Neural progenitor cell (in vitro differentiated cells): Measurements from ENCODE around the gene CUL1. TPM values are rescaled to one million over a fixed set of nuclear protein-coding genes. Genes with fewer than 3 reads are reported as not detected.

Experiments used
- DNase-seq: peaks from one replicate; pipeline ENCODE4 v3.0.0-alpha.2; 2016; ENCODE audit warnings: low spot score
- H2AFZ ChIP-seq: fragments of 200-600 bp; sonication (generic); replicated peaks from 2 replicates; pipeline ENCODE4 v1.6.1; 2016; ENCODE audit warnings: antibody characterized with exemption
- H3F3A ChIP-seq: fragments of 200-600 bp; sonication (generic); 2 replicates; pipeline ENCODE4 v1.6.1; 2016; ENCODE audit warnings: antibody characterized with exemption, low read depth
- H3K27ac ChIP-seq: fragments of 200-600 bp; sonication (generic); 2 replicates; pipeline ENCODE4 v1.5.1; 2016; ENCODE audit warnings: mild to moderate bottlenecking
- H3K27me3 ChIP-seq: fragments of 200-600 bp; sonication (generic); 2 replicates; pipeline ENCODE4 v1.6.1; 2016; ENCODE audit warnings: mild to moderate bottlenecking, moderate library complexity
- H3K36me3 ChIP-seq: fragments of 200-600 bp; sonication (generic); 2 replicates; pipeline ENCODE4 v1.5.1; 2016
- H3K4me1 ChIP-seq: fragments of 200-600 bp; sonication (generic); 2 replicates; pipeline ENCODE4 v1.6.1; 2016; ENCODE audit warnings: mixed run types
- H3K4me2 ChIP-seq: fragments of 200-600 bp; sonication (generic); 2 replicates; pipeline ENCODE4 v1.6.1; 2016
- H3K4me3 ChIP-seq: fragments of 200-600 bp; sonication (generic); 2 replicates; pipeline ENCODE4 v1.5.1; 2016
- H3K79me2 ChIP-seq: fragments of 200-600 bp; sonication (generic); 2 replicates; pipeline ENCODE4 v1.6.1; 2016; ENCODE audit warnings: low read depth
- H3K9ac ChIP-seq: fragments of 200-600 bp; sonication (generic); 2 replicates; pipeline ENCODE4 v1.6.1; 2016
- H3K9me3 ChIP-seq: fragments of 200-600 bp; sonication (generic); 2 replicates; pipeline ENCODE4 v1.5.1; 2016; ENCODE audit warnings: low read depth
- H4K20me1 ChIP-seq: fragments of 200-600 bp; sonication (generic); 2 replicates; pipeline ENCODE4 v1.6.1; 2016; ENCODE audit warnings: low read depth
- H3K27ac Mint-ChIP-seq: 3 replicates; pipeline ENCODE4 v1.8.0; 2021; ENCODE audit warnings: mixed read lengths
- H3K27me3 Mint-ChIP-seq: 2 replicates; pipeline ENCODE4 v1.8.0; 2022; ENCODE audit warnings: low read depth, mild to moderate bottlenecking, inconsistent platforms, moderate library complexity, mixed read lengths; ENCODE audit not compliant: insufficient read depth
- H3K36me3 Mint-ChIP-seq: 3 replicates; pipeline ENCODE4 v1.8.0; 2021; ENCODE audit warnings: mixed read lengths
- H3K4me1 Mint-ChIP-seq: 3 replicates; pipeline ENCODE4 v1.8.0; 2021; ENCODE audit warnings: mixed read lengths
- H3K4me3 Mint-ChIP-seq: 3 replicates; pipeline ENCODE4 v1.8.0; 2021; ENCODE audit warnings: mild to moderate bottlenecking, moderate library complexity, mixed read lengths
- H3K9me3 Mint-ChIP-seq: 3 replicates; pipeline ENCODE4 v1.8.0; 2020; ENCODE audit warnings: mixed read lengths
- CTCF ChIP-seq: fragments of 200-600 bp; sonication (generic); IDR thresholded peaks from 2 replicates; pipeline ENCODE4 v1.5.1; 2017; ENCODE audit warnings: antibody characterized with exemption, mild to moderate bottlenecking
- EZH2 ChIP-seq: fragments of 200-600 bp; sonication (generic); IDR thresholded peaks from 2 replicates; pipeline ENCODE4 v1.6.1; 2017; ENCODE audit warnings: antibody characterized with exemption, mild to moderate bottlenecking, moderate library complexity
- EZH2phosphoT487 ChIP-seq: fragments of 200-600 bp; sonication (generic); IDR thresholded peaks from 2 replicates; pipeline ENCODE4 v1.6.1; 2017; ENCODE audit warnings: antibody characterized with exemption
- total RNA-seq: library from RNA; depleted of rRNA; stranded (reverse); fragments of >200 nt; gene quantifications from 2 replicates; pipeline ENCODE4 v1.2.3, GENCODE V29; 2015; ENCODE audit warnings: low replicate concordance

Gene CUL1
- total RNA-seq, 1 donor from 2014 or later: 89.3 TPM

GRCh38 chr7:148821422-148821821, 122.7 kb downstream of the CUL1 start:
- no peak overlapping the region for H3K27ac Mint-ChIP-seq
- Histone ChIP-seq H3K4me1 (no peaks in the 10 kb centered on the region), H3K4me3 (no peak overlapping the region), H3K4me2 (no peak overlapping the region), H2AFZ (no peak overlapping the region), H3K9me3 (no peaks in the 10 kb centered on the region), H3K27me3 (no peaks in the 10 kb centered on the region), H3K9ac (no peak overlapping the region), H3F3A (peaks cover 2% of the 10 kb centered on the region), H3K36me3 (peaks cover 22% of the 10 kb centered on the region), H4K20me1 (no peaks in the 10 kb centered on the region), H3K27ac (no peak overlapping the region), H3K79me2 (peaks cover 3% of the 10 kb centered on the region)
- peaks cover 42% of the 10 kb centered on the region for H3K36me3 Mint-ChIP-seq
- no peak overlapping the region for H3K4me3 Mint-ChIP-seq
- no peaks in the 10 kb centered on the region for H3K4me1 Mint-ChIP-seq
- DNase-seq: no peak
- no peaks in the 10 kb centered on the region for H3K27me3 Mint-ChIP-seq
- no peak for TF ChIP-seq EZH2
- TF ChIP-seq EZH2phosphoT487: no peak
- no peak for TF ChIP-seq CTCF
- no peaks in the 10 kb centered on the region for H3K9me3 Mint-ChIP-seq

- Histone ChIP-seq H3K9ac (no peak overlapping the region), H3K27me3 (no peaks in the 10 kb centered on the region), H3K36me3 (peaks cover 25% of the 10 kb centered on the region), H3K4me2 (no peak overlapping the region), H2AFZ (no peak overlapping the region), H3F3A (no peaks in the 10 kb centered on the region), H3K9me3 (no peaks in the 10 kb centered on the region), H3K27ac (no peak overlapping the region), H3K79me2 (peaks cover 13% of the 10 kb centered on the region), H3K4me3 (no peak overlapping the region), H3K4me1 (no peaks in the 10 kb centered on the region), H4K20me1 (no peaks in the 10 kb centered on the region)
- Mint-ChIP-seq H3K4me1 (no peaks in the 10 kb centered on the region), H3K9me3 (no peaks in the 10 kb centered on the region), H3K4me3 (no peak overlapping the region), H3K36me3 (peaks cover 33% of the 10 kb centered on the region), H3K27ac (no peak overlapping the region), H3K27me3 (no peaks in the 10 kb centered on the region)
- no peak for TF ChIP-seq CTCF
- TF ChIP-seq EZH2phosphoT487: no peak
- TF ChIP-seq EZH2: no peak
- no peak for DNase-seq
Measured at GRCh38 chr7:148824864-148825263, 126.2 kb downstream of the CUL1 start.

- H3K27ac Mint-ChIP-seq: no peak overlapping the region
- peaks cover 28% of the 10 kb centered on the region for H3K36me3 Mint-ChIP-seq
- Histone ChIP-seq H2AFZ (no peak overlapping the region), H3K4me3 (no peak overlapping the region), H3F3A (no peaks in the 10 kb centered on the region), H3K79me2 (peaks cover 18% of the 10 kb centered on the region), H3K4me2 (no peak overlapping the region), H3K27me3 (no peaks in the 10 kb centered on the region), H3K9me3 (no peaks in the 10 kb centered on the region), H3K27ac (no peak overlapping the region), H4K20me1 (peaks cover 3% of the 10 kb centered on the region), H3K4me1 (no peaks in the 10 kb centered on the region), H3K9ac (no peak overlapping the region), H3K36me3 (peaks cover 26% of the 10 kb centered on the region)
- no peak overlapping the region for H3K4me3 Mint-ChIP-seq
- no peak for TF ChIP-seq EZH2phosphoT487
- no peak for TF ChIP-seq EZH2
- no peak for TF ChIP-seq CTCF
- no peaks in the 10 kb centered on the region for H3K4me1 Mint-ChIP-seq
- H3K27me3 Mint-ChIP-seq: no peaks in the 10 kb centered on the region
- no peaks in the 10 kb centered on the region for H3K9me3 Mint-ChIP-seq
- DNase-seq: no peak
Measured at GRCh38 chr7:148825338-148825737, 126.6 kb downstream of the CUL1 start.
